Measurements from ENCODE around the gene BCAS3. TPM values are rescaled to one million over a fixed set of nuclear protein-coding genes. Genes with fewer than 3 reads are reported as not detected.

Gene BCAS3
- total RNA-seq, 1 donor from 2014 or later, result 15.6 TPM

GRCh38 chr17:61064087-61064951 lies 386.7 kb downstream of the BCAS3 start:
- intact Hi-C loops (cut with DNase I), result no loop called here
- no peak for ATAC-seq (ENCODE audit: poor library complexity)
- no peak for DNase-seq

- DNase-seq, result no peak
- peak; percentile 59 for ATAC-seq (ENCODE audit: poor library complexity)
Observed at GRCh38 chr17:61065263-61065773, 387.7 kb downstream of the BCAS3 start.

GRCh38 chr17:61066062-61066461 lies 388.4 kb downstream of the BCAS3 start:
- intact Hi-C loops (cut with DNase I), result no loop called here
- DNase-seq, result no peak
- ATAC-seq (ENCODE audit: poor library complexity), result no peak

More at GRCh38 chr17:61065263-61065773, 387.7 kb downstream of the BCAS3 start:
- intact Hi-C loops (cut with DNase I), result no loop called here

- ATAC-seq (ENCODE audit: poor library complexity) (no peak), DNase-seq (no peak)
- intact Hi-C loops (cut with DNase I), result no loop called here
Observed at GRCh38 chr17:61070649-61071048, 393.0 kb downstream of the BCAS3 start.

GRCh38 chr17:61072648-61073047 lies 395.0 kb downstream of the BCAS3 start:
- intact Hi-C loops (cut with DNase I), result no loop called here
- ATAC-seq (ENCODE audit: poor library complexity) (no peak), DNase-seq (no peak)

GRCh38 chr17:61073131-61073530 lies 395.5 kb downstream of the BCAS3 start:
- DNase-seq (no peak), ATAC-seq (ENCODE audit: poor library complexity) (no peak)
- intact Hi-C loops (cut with DNase I), result no loop called here

GRCh38 chr17:61073799-61074513 lies 396.3 kb downstream of the BCAS3 start:
- intact Hi-C loops (cut with DNase I), result no loop called here
- no peak for ATAC-seq (ENCODE audit: poor library complexity)
- no peak for DNase-seq

GRCh38 chr17:61075988-61076387 lies 398.3 kb downstream of the BCAS3 start:
- intact Hi-C loops (cut with DNase I), result no loop called here
- DNase-seq (no peak), ATAC-seq (ENCODE audit: poor library complexity) (no peak)

- DNase-seq (no peak), ATAC-seq (ENCODE audit: poor library complexity) (no peak)
- intact Hi-C loops (cut with DNase I), result no loop called here
Observed at GRCh38 chr17:61076621-61077031, 399.0 kb downstream of the BCAS3 start.

- no peak for DNase-seq
- no peak for ATAC-seq (ENCODE audit: poor library complexity)
- intact Hi-C loops (cut with DNase I), result no loop called here
Observed at GRCh38 chr17:61081959-61082358, 404.3 kb downstream of the BCAS3 start.

- ATAC-seq (ENCODE audit: poor library complexity) (no peak), DNase-seq (no peak)
- intact Hi-C loops (cut with DNase I), result no loop called here
Observed at GRCh38 chr17:61084260-61084659, 406.6 kb downstream of the BCAS3 start.

- intact Hi-C loops (cut with DNase I), result no loop called here
- no peak for ATAC-seq (ENCODE audit: poor library complexity)
- no peak for DNase-seq
Observed at GRCh38 chr17:61087024-61087423, 409.4 kb downstream of the BCAS3 start.

GRCh38 chr17:61088556-61088955 lies 410.9 kb downstream of the BCAS3 start:
- intact Hi-C loops (cut with DNase I), result no loop called here
- DNase-seq (no peak), ATAC-seq (ENCODE audit: poor library complexity) (no peak)

GRCh38 chr17:61091096-61091495 lies 413.4 kb downstream of the BCAS3 start:
- intact Hi-C loops (cut with DNase I), result no loop called here
- DNase-seq (no peak), ATAC-seq (ENCODE audit: poor library complexity) (no peak)

- intact Hi-C loops (cut with DNase I), result no loop called here
- ATAC-seq (ENCODE audit: poor library complexity) (no peak), DNase-seq (no peak)
Observed at GRCh38 chr17:61097781-61098180, 420.1 kb downstream of the BCAS3 start.

- ATAC-seq (ENCODE audit: poor library complexity) (no peak), DNase-seq (no peak)
- intact Hi-C loops (cut with DNase I), result no loop called here
Observed at GRCh38 chr17:61106354-61106753, 428.7 kb downstream of the BCAS3 start.

GRCh38 chr17:61116577-61116976 lies 438.9 kb downstream of the BCAS3 start:
- intact Hi-C loops (cut with DNase I), result no loop called here
- ATAC-seq (ENCODE audit: poor library complexity) (no peak), DNase-seq (no peak)

GRCh38 chr17:61117983-61118382 lies 440.3 kb downstream of the BCAS3 start:
- DNase-seq (no peak), ATAC-seq (ENCODE audit: poor library complexity) (no peak)
- intact Hi-C loops (cut with DNase I), result no loop called here

- intact Hi-C loops (cut with DNase I), result no loop called here
- no peak for DNase-seq
- ATAC-seq (ENCODE audit: poor library complexity), result no peak
Observed at GRCh38 chr17:61118871-61119270, 441.2 kb downstream of the BCAS3 start.
